Activated CD4-positive, alpha-beta memory T cell treated with anti-CD3 and anti-CD28 coated beads, Interleukin-2, amount 10 ng/mL, durations not matched to agents 7 days and 5 days (primary cell): ENCODE measurements around the gene SRPK3. TPM values are rescaled to one million over a fixed set of nuclear protein-coding genes. Genes with fewer than 3 reads are reported as not detected.

Source experiments
- CTCF ChIA-PET: fragments of 350-600 bp; sonication (Branson Sonifier 250); formaldehyde crosslinking; loops from one replicate; lab custom pipeline; 2021; ENCODE audit warnings: antibody characterized with exemption, inconsistent platforms; lab: Charles Lee
- POLR2A ChIA-PET: fragments of 350-600 bp; sonication (Branson Sonifier 250); formaldehyde crosslinking; loops from one replicate; lab custom pipeline; 2021; ENCODE audit warnings: antibody characterized with exemption; lab: Charles Lee
- DNase-seq: peaks from one replicate; pipeline ENCODE4 v3.0.0-alpha.2; 2020
- H3K27ac Mint-ChIP-seq: one replicate; pipeline ENCODE4 v1.8.0; 2021; ENCODE audit warnings: mild to moderate bottlenecking, mixed read lengths
- H3K27me3 Mint-ChIP-seq: one replicate; pipeline ENCODE4 v1.8.0; 2021; ENCODE audit warnings: mixed read lengths
- H3K36me3 Mint-ChIP-seq: one replicate; pipeline ENCODE4 v1.8.0; 2021; ENCODE audit warnings: low read depth, mixed read lengths
- H3K4me1 Mint-ChIP-seq: one replicate; pipeline ENCODE4 v1.8.0; 2021; ENCODE audit warnings: mixed read lengths
- H3K4me3 Mint-ChIP-seq: one replicate; pipeline ENCODE4 v1.8.0; 2021; ENCODE audit warnings: mild to moderate bottlenecking, mixed read lengths
- H3K9me3 Mint-ChIP-seq: one replicate; pipeline ENCODE4 v1.8.0; 2021; ENCODE audit warnings: mixed read lengths
- total RNA-seq, 2 experiments: library from RNA; stranded (reverse); gene quantifications; one replicate each; pipeline ENCODE4 v1.2.3, GENCODE V29; 2021

SRPK3 gene
- total RNA-seq, 2 experiments from 2014 or later, result not detected

- Mint-ChIP-seq H3K27me3 (no peaks in the 10 kb centered on the region), H3K27ac (no peak overlapping the region), H3K36me3 (peaks cover 9% of the 10 kb centered on the region), H3K4me1 (peaks cover 12% of the 10 kb centered on the region), H3K9me3 (no peaks in the 10 kb centered on the region), H3K4me3 (no peak overlapping the region)
- DNase-seq, result no peak
- CTCF ChIA-PET, result no interaction called here
- POLR2A ChIA-PET, result no interaction called here
These were observed 8.8 kb downstream of the SRPK3 start for GRCh38 chrX:153789654-153790053.

- no peak overlapping the region for H3K4me3 Mint-ChIP-seq
- CTCF ChIA-PET, result no interaction called here
- no peaks in the 10 kb centered on the region for H3K27me3 Mint-ChIP-seq
- POLR2A ChIA-PET, result no interaction called here
- peaks cover 18% of the 10 kb centered on the region for H3K4me1 Mint-ChIP-seq
- DNase-seq, result no peak
- H3K9me3 Mint-ChIP-seq, result no peaks in the 10 kb centered on the region
- H3K27ac Mint-ChIP-seq, result no peak overlapping the region
- H3K36me3 Mint-ChIP-seq, result peaks cover 16% of the 10 kb centered on the region
These were observed 10.4 kb downstream of the SRPK3 start for GRCh38 chrX:153791104-153791852.

DNA sequence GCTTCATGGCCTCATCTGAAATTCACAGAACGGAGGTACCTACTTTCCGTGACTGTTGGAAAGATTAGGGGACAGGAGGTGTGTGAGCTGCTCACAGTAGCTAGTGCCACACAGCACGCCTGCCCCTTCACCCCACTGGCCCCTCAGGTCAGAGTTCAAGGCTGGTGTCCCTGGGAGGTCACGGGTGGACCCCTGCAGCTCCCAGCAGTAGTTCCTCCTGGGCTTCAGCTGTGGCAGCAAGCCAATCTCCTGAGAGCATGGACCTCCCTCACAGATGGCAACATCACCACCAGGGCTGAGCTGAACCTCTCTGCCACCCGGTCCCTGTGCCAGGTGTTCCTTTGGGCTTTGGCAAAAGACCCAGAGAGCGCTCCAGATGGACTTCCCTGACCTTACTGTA is 11.5 kb downstream of the SRPK3 start:
- no peaks in the 10 kb centered on the region for H3K27me3 Mint-ChIP-seq
- no peaks in the 10 kb centered on the region for H3K9me3 Mint-ChIP-seq
- no peak overlapping the region for H3K27ac Mint-ChIP-seq
- ChIA-PET POLR2A (no interaction called here), CTCF (no interaction called here)
- H3K36me3 Mint-ChIP-seq, result peaks cover 21% of the 10 kb centered on the region
- DNase-seq, result no peak
- no peak overlapping the region for H3K4me3 Mint-ChIP-seq
- peaks cover 24% of the 10 kb centered on the region for H3K4me1 Mint-ChIP-seq

DNA sequence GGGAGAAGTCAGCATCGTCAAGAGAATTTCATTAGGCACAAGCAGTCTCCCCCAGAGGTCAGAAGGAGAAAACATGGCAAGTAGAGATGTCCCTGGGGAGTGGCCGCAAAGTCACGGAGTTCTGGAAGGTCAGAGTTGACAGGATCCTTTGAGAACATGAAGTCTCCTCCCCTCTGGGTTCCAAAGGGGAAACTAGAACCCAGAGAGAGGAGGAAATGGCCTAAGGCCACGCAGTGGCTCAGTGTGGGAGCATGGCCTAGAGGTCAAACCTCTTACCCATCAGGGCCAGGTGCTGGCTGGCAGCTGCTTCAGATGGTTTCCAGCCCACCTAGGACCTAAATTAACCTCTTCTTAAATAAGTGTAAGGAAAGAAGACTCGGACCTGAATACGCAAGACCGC is 12.4 kb downstream of the SRPK3 start:
- CTCF ChIA-PET, result no interaction called here
- Mint-ChIP-seq H3K27ac (peak overlapping the region; percentile 82), H3K4me3 (peak overlapping the region; percentile 94), H3K27me3 (no peaks in the 10 kb centered on the region), H3K4me1 (peaks cover 24% of the 10 kb centered on the region), H3K36me3 (peaks cover 25% of the 10 kb centered on the region), H3K9me3 (no peaks in the 10 kb centered on the region)
- DNase-seq, result no peak
- POLR2A ChIA-PET, result interaction anchor here (1.1 to 2.4 kb wide), 2 partner anchors 12 to 133 kb away, joined by 4 to 25 read pairs; partner anchors contain the start of gene ARHGAP4

- ChIA-PET CTCF (interaction anchor here (1.0 to 1.6 kb wide), 3 partner anchors 23 to 153 kb away, joined by 3 to 7 read pairs (median 4); no protein-coding TSS in a partner anchor), POLR2A (interaction anchor here (0.7 to 2.4 kb wide), 7 partner anchors 11 to 175 kb away, joined by 3 to 25 read pairs (median 4); partner anchors contain the start of gene ARHGAP4)
- H3K9me3 Mint-ChIP-seq, result no peaks in the 10 kb centered on the region
- H3K4me3 Mint-ChIP-seq, result peak within 1 kb of the TSS; percentile 94
- H3K27ac Mint-ChIP-seq, result peak within 1 kb of the TSS; percentile 82
- H3K27me3 Mint-ChIP-seq, result no peaks in the 10 kb centered on the region
- DNase-seq, result peak; percentile 94
- H3K4me1 Mint-ChIP-seq, result peaks cover 24% of the 10 kb centered on the region
- peaks cover 33% of the 10 kb centered on the region for H3K36me3 Mint-ChIP-seq
These were observed 13.4 kb downstream of the SRPK3 start, which contains the start of the genes IDH3G and SSR4 for GRCh38 chrX:153794018-153794896. Gene IDH3G (minus strand): TSS chrX:153794375. CDS start chrX:153794326, 49 bp downstream. Gene SSR4 (plus strand): TSS chrX:153794668. CDS start chrX:153794688, 20 bp downstream.

GRCh38 chrX:153794897-153795816 is 14.3 kb downstream of the SRPK3 start:
- Mint-ChIP-seq H3K4me3 (peak overlapping the region; percentile 94), H3K4me1 (peaks cover 24% of the 10 kb centered on the region), H3K9me3 (no peaks in the 10 kb centered on the region), H3K36me3 (peaks cover 33% of the 10 kb centered on the region), H3K27ac (peak overlapping the region; percentile 75), H3K27me3 (no peaks in the 10 kb centered on the region)
- POLR2A ChIA-PET, result interaction anchor here (0.6 to 2.4 kb wide), 5 partner anchors 68 to 131 kb away, joined by 3 to 25 read pairs (median 4); partner anchors contain the start of gene ARHGAP4
- peak; percentile 23 for DNase-seq
- CTCF ChIA-PET, result interaction anchor here (1.0 to 1.6 kb wide), 3 partner anchors 22 to 152 kb away, joined by 3 to 7 read pairs (median 4); no protein-coding TSS in a partner anchor

- POLR2A ChIA-PET, result no interaction called here
- no peaks in the 10 kb centered on the region for H3K27me3 Mint-ChIP-seq
- H3K27ac Mint-ChIP-seq, result no peak overlapping the region
- DNase-seq, result no peak
- H3K4me3 Mint-ChIP-seq, result no peak overlapping the region
- peaks cover 33% of the 10 kb centered on the region for H3K36me3 Mint-ChIP-seq
- peaks cover 19% of the 10 kb centered on the region for H3K4me1 Mint-ChIP-seq
- CTCF ChIA-PET, result no interaction called here
- no peaks in the 10 kb centered on the region for H3K9me3 Mint-ChIP-seq
These were observed 16.7 kb downstream of the SRPK3 start for GRCh38 chrX:153797415-153798015.

DNA sequence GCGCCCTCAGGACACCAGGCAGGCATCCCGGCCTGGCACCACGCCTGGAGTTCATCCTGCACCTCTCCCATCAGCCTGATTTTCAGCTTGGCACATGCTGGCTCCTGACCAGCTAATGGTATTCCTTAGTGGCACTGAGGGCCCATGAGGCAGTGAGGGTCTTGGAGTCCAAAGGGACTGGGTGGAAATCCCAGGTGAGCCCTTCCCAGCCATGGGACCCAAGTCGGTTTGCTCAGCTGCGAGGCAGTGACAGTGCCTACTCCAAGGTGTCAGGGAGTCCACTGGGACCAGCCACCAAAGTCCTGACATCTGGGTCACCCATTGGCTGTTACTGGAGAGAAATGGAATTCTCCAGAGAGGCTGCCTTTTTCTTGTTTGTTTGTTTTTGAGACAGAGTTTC is 18.5 kb downstream of the SRPK3 start:
- ChIA-PET POLR2A (interaction anchor here (1.2 kb wide), 1 partner anchor 103 kb away, joined by 3 read pairs; no protein-coding TSS in a partner anchor), CTCF (no interaction called here)
- no peak for DNase-seq
- peaks cover 28% of the 10 kb centered on the region for H3K36me3 Mint-ChIP-seq
- no peaks in the 10 kb centered on the region for H3K27me3 Mint-ChIP-seq
- H3K4me1 Mint-ChIP-seq, result peaks cover 12% of the 10 kb centered on the region
- H3K27ac Mint-ChIP-seq, result no peak overlapping the region
- no peak overlapping the region for H3K4me3 Mint-ChIP-seq
- H3K9me3 Mint-ChIP-seq, result no peaks in the 10 kb centered on the region

GRCh38 chrX:153800177-153800722 is 19.4 kb downstream of the SRPK3 start:
- no peak for DNase-seq
- H3K9me3 Mint-ChIP-seq, result no peaks in the 10 kb centered on the region
- CTCF ChIA-PET, result no interaction called here
- POLR2A ChIA-PET, result interaction anchor here (1.1 kb wide), 1 partner anchor 122 kb away, joined by 3 read pairs; no protein-coding TSS in a partner anchor
- no peaks in the 10 kb centered on the region for H3K27me3 Mint-ChIP-seq
- H3K36me3 Mint-ChIP-seq, result peaks cover 26% of the 10 kb centered on the region
- H3K4me1 Mint-ChIP-seq, result peaks cover 12% of the 10 kb centered on the region
- no peak overlapping the region for H3K27ac Mint-ChIP-seq
- H3K4me3 Mint-ChIP-seq, result no peak overlapping the region

DNA sequence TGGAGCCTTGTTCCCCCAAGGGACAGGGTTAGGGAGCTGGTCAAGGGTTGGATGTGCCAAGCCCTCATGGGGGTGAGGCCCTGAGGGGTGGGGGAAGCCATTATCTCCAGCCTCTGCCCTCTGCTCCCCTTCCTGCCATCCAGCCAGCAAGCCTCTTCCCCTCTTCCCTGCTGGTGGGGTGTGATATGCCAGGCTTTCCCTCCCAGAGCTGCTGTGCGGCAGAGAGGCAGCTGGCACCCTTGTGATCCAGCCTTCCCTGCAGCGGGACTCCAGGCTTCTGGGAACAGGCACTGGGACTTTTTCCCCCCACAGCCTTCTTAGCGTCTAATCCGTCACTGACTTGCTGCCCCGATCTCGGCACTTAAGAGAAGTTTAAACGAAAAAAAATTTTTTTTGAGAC is 19.9 kb downstream of the SRPK3 start:
- CTCF ChIA-PET, result no interaction called here
- no peak for DNase-seq
- no peaks in the 10 kb centered on the region for H3K9me3 Mint-ChIP-seq
- no peak overlapping the region for H3K27ac Mint-ChIP-seq
- peaks cover 26% of the 10 kb centered on the region for H3K36me3 Mint-ChIP-seq
- peaks cover 11% of the 10 kb centered on the region for H3K4me1 Mint-ChIP-seq
- POLR2A ChIA-PET, result interaction anchor here (1.1 kb wide), 1 partner anchor 122 kb away, joined by 3 read pairs; no protein-coding TSS in a partner anchor
- H3K27me3 Mint-ChIP-seq, result no peaks in the 10 kb centered on the region
- no peak overlapping the region for H3K4me3 Mint-ChIP-seq

- CTCF ChIA-PET, result no interaction called here
- H3K4me3 Mint-ChIP-seq, result no peak overlapping the region
- H3K27ac Mint-ChIP-seq, result no peak overlapping the region
- POLR2A ChIA-PET, result no interaction called here
- H3K4me1 Mint-ChIP-seq, result peaks cover 2% of the 10 kb centered on the region
- no peaks in the 10 kb centered on the region for H3K27me3 Mint-ChIP-seq
- no peak for DNase-seq
- H3K36me3 Mint-ChIP-seq, result peaks cover 17% of the 10 kb centered on the region
- H3K9me3 Mint-ChIP-seq, result no peaks in the 10 kb centered on the region
These were observed 20.8 kb downstream of the SRPK3 start for GRCh38 chrX:153801669-153802068.
